GM10266 (cell line): ENCODE results near the gene FUT8.

Experiments
- DNase-seq: peaks from one replicate; pipeline ENCODE4 v3.0.0; 2012; ENCODE audit errors: extremely low spot score
- CTCF ChIP-seq: IDR thresholded peaks from 2 replicates; pipeline ENCODE4 v1.5.1; 2012; ENCODE audit warnings: mild to moderate bottlenecking, low read depth; ENCODE audit not compliant: control insufficient read depth, insufficient read depth; ENCODE audit errors: missing control alignments

Gene FUT8

GRCh38 chr14:65415613-65416012 is 3.1 kb downstream of the FUT8 start:
- no peak for TF ChIP-seq CTCF
- DNase-seq, result no peak

- no peak for TF ChIP-seq CTCF
- no peak for DNase-seq
Measured at GRCh38 chr14:65419593-65420252, 7.2 kb downstream of the FUT8 start.

- no peak for DNase-seq
- no peak for TF ChIP-seq CTCF
Measured at GRCh38 chr14:65421201-65421981, 8.9 kb downstream of the FUT8 start.

- DNase-seq, result no peak
- no peak for TF ChIP-seq CTCF
Measured at GRCh38 chr14:65422088-65422834, 9.7 kb downstream of the FUT8 start.

GRCh38 chr14:65423982-65424381 is 11.5 kb downstream of the FUT8 start:
- TF ChIP-seq CTCF, result no peak
- no peak for DNase-seq

- no peak for TF ChIP-seq CTCF
- no peak for DNase-seq
Measured at GRCh38 chr14:65424531-65424930, 12.0 kb downstream of the FUT8 start.
